Epithelial cell of proximal tubule (primary cell): ENCODE data around the gene SYT12. TPM values are rescaled to one million over a fixed set of nuclear protein-coding genes. Genes with fewer than 3 reads are reported as not detected.

Experiments used
- DNase-seq: peaks from one replicate; pipeline ENCODE4 v3.0.0-alpha.2; 2011; ENCODE audit warnings: low read depth
- H3K4me3 ChIP-seq: 2 replicates; pipeline ENCODE4 v1.5.1; 2011; ENCODE audit warnings: low read depth, mild to moderate bottlenecking, low read length
- total RNA-seq: library from RNA; depleted of rRNA; stranded (reverse); fragments of >200 nt; gene quantifications from 2 replicates; pipeline ENCODE4 v1.2.3, GENCODE V29; 2015
- TF ChIP-seq, protein P1 (sequence below): conservative IDR thresholded peaks from 2 replicates; pipeline ENCODE4 v1.5.1; 2012; ENCODE audit warnings: low read depth, mild to moderate bottlenecking, low read length

SYT12 gene
- total RNA-seq, 1 donor from 2014 or later, result 0.58 TPM

DNA sequence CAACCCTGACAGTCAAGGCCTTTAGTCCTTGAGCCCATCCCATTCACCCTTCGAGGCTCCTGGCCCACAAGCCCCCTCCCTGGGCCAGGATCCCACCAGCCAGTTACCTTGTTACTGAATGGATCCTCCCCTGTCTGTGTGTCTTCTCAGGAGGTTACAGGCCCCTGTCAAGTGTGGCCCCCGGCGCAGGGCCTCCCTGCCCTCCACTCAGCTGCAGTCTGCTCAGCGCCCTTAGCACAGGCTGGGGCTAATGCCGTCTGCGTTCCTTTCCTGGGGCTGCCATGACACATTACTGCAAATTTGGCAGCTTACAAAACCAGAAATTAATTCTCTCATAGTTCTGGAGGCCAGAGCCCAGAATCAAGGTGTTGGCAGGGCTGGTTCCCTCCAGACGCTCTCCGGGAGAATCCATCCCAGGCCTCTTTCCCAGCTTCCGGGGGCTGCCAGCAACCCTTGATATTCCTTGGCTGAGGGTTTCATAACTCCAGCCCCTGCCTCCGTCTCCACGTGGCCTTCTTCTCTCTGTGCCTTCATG, 9.4 kb upstream of the SYT12 start:
- no peak for DNase-seq
- TF ChIP-seq, protein P1, sequence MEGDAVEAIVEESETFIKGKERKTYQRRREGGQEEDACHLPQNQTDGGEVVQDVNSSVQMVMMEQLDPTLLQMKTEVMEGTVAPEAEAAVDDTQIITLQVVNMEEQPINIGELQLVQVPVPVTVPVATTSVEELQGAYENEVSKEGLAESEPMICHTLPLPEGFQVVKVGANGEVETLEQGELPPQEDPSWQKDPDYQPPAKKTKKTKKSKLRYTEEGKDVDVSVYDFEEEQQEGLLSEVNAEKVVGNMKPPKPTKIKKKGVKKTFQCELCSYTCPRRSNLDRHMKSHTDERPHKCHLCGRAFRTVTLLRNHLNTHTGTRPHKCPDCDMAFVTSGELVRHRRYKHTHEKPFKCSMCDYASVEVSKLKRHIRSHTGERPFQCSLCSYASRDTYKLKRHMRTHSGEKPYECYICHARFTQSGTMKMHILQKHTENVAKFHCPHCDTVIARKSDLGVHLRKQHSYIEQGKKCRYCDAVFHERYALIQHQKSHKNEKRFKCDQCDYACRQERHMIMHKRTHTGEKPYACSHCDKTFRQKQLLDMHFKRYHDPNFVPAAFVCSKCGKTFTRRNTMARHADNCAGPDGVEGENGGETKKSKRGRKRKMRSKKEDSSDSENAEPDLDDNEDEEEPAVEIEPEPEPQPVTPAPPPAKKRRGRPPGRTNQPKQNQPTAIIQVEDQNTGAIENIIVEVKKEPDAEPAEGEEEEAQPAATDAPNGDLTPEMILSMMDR, result no peak
- no peak overlapping the region for H3K4me3 ChIP-seq

DNA sequence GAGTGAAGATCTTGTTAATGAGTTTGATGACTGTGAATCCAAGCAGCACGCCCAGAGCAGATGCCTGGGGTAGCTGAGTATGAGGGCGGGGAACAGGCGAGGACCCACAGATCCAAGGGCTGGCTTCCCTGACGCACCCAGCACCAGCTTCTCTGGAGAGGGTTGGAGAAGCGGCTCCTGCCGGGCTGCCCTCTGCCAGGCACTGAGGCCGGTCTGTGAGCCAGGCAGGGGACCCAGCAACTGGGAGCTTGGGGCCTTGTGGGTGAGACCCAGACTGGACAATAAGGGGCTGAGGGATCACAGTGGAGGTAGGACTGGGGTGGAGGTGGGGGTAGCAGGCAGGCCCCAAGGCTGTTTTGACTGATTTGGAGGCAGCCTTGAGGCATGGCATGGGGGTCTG, 8.6 kb upstream of the SYT12 start:
- H3K4me3 ChIP-seq, result no peak overlapping the region
- TF ChIP-seq, protein P1, result no peak
- DNase-seq, result no peak

DNA sequence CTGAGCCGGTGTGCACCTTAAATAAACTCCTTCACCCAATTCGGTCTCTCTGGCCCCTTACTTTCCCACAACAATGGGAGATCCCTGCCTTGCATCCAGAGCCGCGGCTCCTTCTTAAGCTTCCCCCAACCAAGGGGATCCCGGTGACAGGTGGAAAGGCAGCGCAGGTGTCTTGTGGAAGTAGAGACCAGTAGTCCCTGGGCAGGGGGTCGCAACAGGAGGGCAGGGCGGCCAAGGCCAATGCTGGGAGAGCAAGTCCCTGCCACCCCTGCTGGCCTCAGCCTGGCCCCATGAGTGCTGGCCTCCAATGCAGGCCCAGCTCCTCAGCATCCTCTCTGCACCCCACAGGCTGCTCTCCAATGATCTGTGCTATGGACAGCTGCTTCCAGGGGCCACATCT, 7.9 kb upstream of the SYT12 start:
- TF ChIP-seq, protein P1, result no peak
- no peak overlapping the region for H3K4me3 ChIP-seq
- no peak for DNase-seq

DNA sequence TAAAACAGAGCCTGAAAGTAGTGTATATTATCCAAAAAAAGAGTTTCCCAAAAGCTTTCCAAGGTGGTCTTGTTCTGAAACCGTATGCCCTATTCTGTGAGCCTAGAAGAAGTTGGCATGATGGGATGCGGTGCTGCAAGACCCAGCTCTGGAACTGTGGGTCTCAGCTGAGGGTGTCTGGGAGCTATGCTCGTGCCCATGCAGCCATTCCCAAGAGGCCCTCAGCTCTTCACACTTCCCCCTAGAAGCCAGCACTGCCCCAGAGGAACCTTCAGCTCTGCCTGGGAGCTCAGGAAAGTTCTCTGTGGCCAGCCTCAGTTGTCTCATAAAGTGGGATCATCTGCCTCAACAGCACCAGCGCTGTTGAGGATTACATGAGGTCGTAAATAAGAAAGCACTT, 6.4 kb upstream of the SYT12 start:
- H3K4me3 ChIP-seq, result no peak overlapping the region
- no peak for DNase-seq
- TF ChIP-seq, protein P1, result no peak

DNA sequence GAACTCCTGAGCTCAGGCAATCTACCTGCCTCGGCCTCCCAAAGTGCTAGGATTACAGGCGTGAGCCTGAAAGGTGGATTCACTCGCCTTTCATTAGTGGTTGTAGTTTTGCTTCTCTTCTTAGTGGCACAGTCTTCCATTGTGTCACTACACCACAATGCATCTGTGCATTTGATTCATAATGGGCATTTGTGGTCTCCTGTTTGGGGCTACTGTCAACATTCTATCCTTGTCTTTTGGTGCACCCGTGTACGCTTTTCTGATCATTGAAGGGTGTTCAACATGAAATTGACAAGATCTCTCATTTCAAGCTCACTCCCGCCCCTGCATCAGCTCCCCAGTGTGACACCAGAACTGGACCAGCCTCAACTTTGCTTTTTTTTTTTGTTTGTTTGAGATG, 2.0 kb upstream of the SYT12 start:
- TF ChIP-seq, protein P1, result no peak
- DNase-seq, result no peak
- H3K4me3 ChIP-seq, result no peak overlapping the region

- TF ChIP-seq, protein P1, result no peak
- peak overlapping the region; percentile 56 for H3K4me3 ChIP-seq
- peak; percentile 55 for DNase-seq
These were observed 497 bp upstream of the SYT12 start for GRCh38 chr11:67022341-67022933.

DNA sequence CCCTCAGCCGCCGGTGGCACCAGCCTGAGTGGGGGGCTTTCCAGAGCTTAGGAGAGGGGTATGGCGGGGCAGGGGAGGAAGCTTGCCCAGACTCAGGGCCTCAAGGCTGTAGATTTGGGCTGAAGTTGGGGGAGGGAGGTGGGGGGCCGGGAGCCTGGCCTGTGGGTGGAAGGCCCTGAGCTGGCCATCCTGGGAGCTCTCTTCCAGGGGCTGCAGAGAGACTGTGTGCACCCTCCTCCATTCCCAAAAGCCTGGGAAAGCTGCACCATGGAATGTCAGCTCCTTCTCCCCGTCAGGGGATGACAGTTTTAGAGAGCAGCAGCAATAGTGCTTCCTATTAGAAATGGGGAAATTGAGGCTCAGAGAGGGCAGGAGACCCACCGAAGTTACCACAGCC, 1.0 kb downstream of the SYT12 start:
- H3K4me3 ChIP-seq, result peak overlapping the region; percentile 56
- TF ChIP-seq, protein P1, result no peak
- no peak for DNase-seq
